Thyroid gland (tissue), 4 donors: ENCODE measurements around the gene TMEM95. TPM values are rescaled to one million over a fixed set of nuclear protein-coding genes. Genes with fewer than 3 reads are reported as not detected.
A peak's percentile ranks its signal among the peaks of the same experiment; 100 is the strongest.

ENCODE experiments used
- DNase-seq, 2 donors: peaks; one replicate each; pipeline ENCODE4 v3.0.0-alpha.2; 2019
- H3K27ac ChIP-seq, 3 donors: fragments of 200-600 bp; sonication (generic); 1 replicate in 2 of 3; 2 replicates in 1 of 3; pipeline ENCODE4 v1.5.1; 2016 to 2019; ENCODE audit warnings: mild to moderate bottlenecking in 1 of 3, moderate library complexity in 1 of 3
- H3K27me3 ChIP-seq: fragments of 200-600 bp; sonication (generic); one replicate; pipeline ENCODE4 v1.5.1; 2019
- H3K36me3 ChIP-seq, 2 donors: fragments of 200-600 bp; sonication (generic); one replicate each; pipeline ENCODE4 v1.5.1; 2016 to 2019
- H3K4me1 ChIP-seq, 2 donors: fragments of 200-600 bp; sonication (generic); one replicate each; pipeline ENCODE4 v1.5.1; 2017 to 2019
- H3K4me3 ChIP-seq, 3 donors: fragments of 200-600 bp; sonication (generic); replicated peaks in 1 of 3; 1 replicate in 2 of 3; 2 replicates in 1 of 3; pipeline ENCODE4 v1.5.1; 2016; ENCODE audit warnings: mild to moderate bottlenecking in 1 of 3
- H3K9me3 ChIP-seq: fragments of 200-600 bp; sonication (generic); one replicate; pipeline ENCODE4 v1.5.1; 2017
- CTCF ChIP-seq, 6 experiments: fragments of 200-600 bp in 3 of 6; fragments of 450-650 bp in 3 of 6; sonication (generic) in 3 of 6; IDR thresholded peaks; one replicate each; pipeline ENCODE4 v1.5.1; 2016 to 2019; ENCODE audit warnings: antibody characterized with exemption in 6 of 6, mild to moderate bottlenecking in 2 of 6, inconsistent platforms in 1 of 6, moderate library complexity in 1 of 6
- POLR2A ChIP-seq, 2 donors: fragments of 450-650 bp; IDR thresholded peaks; one replicate each; pipeline ENCODE4 v1.6.1; 2017; ENCODE audit warnings: antibody characterized with exemption in 2 of 2, mild to moderate bottlenecking in 2 of 2, moderate library complexity in 1 of 2
- WGBS, 2 donors: methylation state at CpG; one replicate each; pipeline ENCODE4 v1.1.5; 2017; 5-methylcytosine and 5-hydroxymethylcytosine counted together
- intact Hi-C: fragments of 100-400 bp; cut with DNase I; formaldehyde crosslinking; loops from one replicate; pipeline ENCODE4 v1.15.1; 2023
- total RNA-seq, 4 donors: library from RNA; depleted of rRNA; stranded (reverse); fragments of >200 nt; gene quantifications; one replicate each; pipeline ENCODE4 v1.2.3, GENCODE V29; 2016

The TMEM95 gene
- total RNA-seq, 4 donors from 2014 or later = not detected

- peaks cover 11 to 18% of the 10 kb centered on the region in 2 donors for H3K4me1 ChIP-seq
- 90 to 98% methylated on average over 4 of the region's 4 CpGs for WGBS, 2 donors
- DNase-seq = no peak
- no peaks in the 10 kb centered on the region for H3K27me3 ChIP-seq
- no peaks in the 10 kb centered on the region for H3K36me3 ChIP-seq
- intact Hi-C loops = no loop called here
- H3K27ac ChIP-seq = no peak overlapping the region
- no peaks in the 10 kb centered on the region for H3K9me3 ChIP-seq
- H3K4me3 ChIP-seq = no peak overlapping the region
- TF ChIP-seq POLR2A (IDR thresholded peaks at IDR 0.05) = no peak
- no peak for TF ChIP-seq CTCF (IDR thresholded peaks at IDR 0.05)
These were observed 41.2 kb downstream of the TMEM95 start for GRCh38 chr17:7396147-7396546.

- 82 to 87% methylated on average over 2 of the region's 2 CpGs for WGBS, 2 donors
- H3K36me3 ChIP-seq = no peaks in the 10 kb centered on the region
- no peaks in the 10 kb centered on the region for H3K27me3 ChIP-seq
- no peak for TF ChIP-seq POLR2A (IDR thresholded peaks at IDR 0.05)
- TF ChIP-seq CTCF (IDR thresholded peaks at IDR 0.05) = no peak
- H3K27ac ChIP-seq = no peak overlapping the region
- intact Hi-C loops = no loop called here
- H3K4me3 ChIP-seq = no peak overlapping the region
- H3K9me3 ChIP-seq = no peaks in the 10 kb centered on the region
- H3K4me1 ChIP-seq = peaks cover 16 to 22% of the 10 kb centered on the region in 2 donors
- no peak for DNase-seq
These were observed 43.7 kb downstream of the TMEM95 start for GRCh38 chr17:7398612-7399011.

GRCh38 chr17:7403043-7403726 is 48.2 kb downstream of the TMEM95 start:
- Histone ChIP-seq H3K4me3 (peak overlapping the region in 2 of 3 donors; percentile 59 to 64), H3K4me1 (peaks cover 9 to 19% of the 10 kb centered on the region in 2 donors), H3K27ac (peak overlapping the region; percentile 81 to 84 (median 81)), H3K27me3 (no peaks in the 10 kb centered on the region), H3K9me3 (no peaks in the 10 kb centered on the region), H3K36me3 (no peaks in the 10 kb centered on the region)
- no peak for TF ChIP-seq CTCF (IDR thresholded peaks at IDR 0.05)
- TF ChIP-seq POLR2A (IDR thresholded peaks at IDR 0.05) = no peak
- no peak for DNase-seq
- 11 to 15% methylated on average over 14 to 16 of the region's 16 CpGs for WGBS, 2 donors
- intact Hi-C loops = no loop called here

GRCh38 chr17:7403727-7403976 is 48.7 kb downstream of the TMEM95 start:
- H3K27ac ChIP-seq = peak overlapping the region; percentile 81 to 84 (median 81)
- no peaks in the 10 kb centered on the region for H3K27me3 ChIP-seq
- peaks cover 9 to 19% of the 10 kb centered on the region in 2 donors for H3K4me1 ChIP-seq
- DNase-seq = no peak
- 0% methylated on average over 4 to 11 of the region's 13 CpGs for WGBS, 2 donors
- TF ChIP-seq POLR2A (IDR thresholded peaks at IDR 0.05) (no peak), CTCF (IDR thresholded peaks at IDR 0.05) (no peak)
- H3K4me3 ChIP-seq = peak overlapping the region in 2 of 3 donors; percentile 59 to 64
- intact Hi-C loops = no loop called here
- H3K9me3 ChIP-seq = no peaks in the 10 kb centered on the region
- H3K36me3 ChIP-seq = no peaks in the 10 kb centered on the region

GRCh38 chr17:7403977-7404736 is 49.2 kb downstream of the TMEM95 start, which contains the start of gene TMEM256:
Gene TMEM256 (minus strand): TSS chr17:7404097. CDS start chr17:7404084, 13 bp downstream.
- 0 to 1% methylated on average over 29 to 31 of the region's 49 CpGs for WGBS, 2 donors
- H3K9me3 ChIP-seq = no peaks in the 10 kb centered on the region
- TF ChIP-seq CTCF (IDR thresholded peaks at IDR 0.05) (no peak), POLR2A (IDR thresholded peaks at IDR 0.05) (peak; percentile 79 to 99)
- no peaks in the 10 kb centered on the region for H3K27me3 ChIP-seq
- intact Hi-C loops = no loop called here
- H3K36me3 ChIP-seq = no peaks in the 10 kb centered on the region
- DNase-seq = peak; percentile 99
- H3K4me1 ChIP-seq = peaks cover 9 to 19% of the 10 kb centered on the region in 2 donors
- peak within 1 kb of the TSS; percentile 47 to 64 (median 59) for H3K4me3 ChIP-seq
- peak within 1 kb of the TSS; percentile 81 to 84 (median 81) for H3K27ac ChIP-seq
